M059J (cell line): ENCODE measurements around the gene RPP30. TPM values are rescaled to one million over a fixed set of nuclear protein-coding genes. Genes with fewer than 3 reads are reported as not detected.

ENCODE experiments used
- DNase-seq: peaks from one replicate; pipeline ENCODE4 v3.0.0-alpha.2; 2012; ENCODE audit warnings: low read depth
- total RNA-seq: library from RNA; depleted of rRNA; stranded (reverse); fragments of >200 nt; shearing (Covaris generic); gene quantifications from 2 replicates; pipeline ENCODE4 v1.2.3, GENCODE V29; 2014

Gene RPP30
- total RNA-seq, 1 experiment from 2014 or later = 121 TPM

GRCh38 chr10:90916392-90917237, 44.8 kb downstream of the RPP30 start:
- no peak for DNase-seq

DNA sequence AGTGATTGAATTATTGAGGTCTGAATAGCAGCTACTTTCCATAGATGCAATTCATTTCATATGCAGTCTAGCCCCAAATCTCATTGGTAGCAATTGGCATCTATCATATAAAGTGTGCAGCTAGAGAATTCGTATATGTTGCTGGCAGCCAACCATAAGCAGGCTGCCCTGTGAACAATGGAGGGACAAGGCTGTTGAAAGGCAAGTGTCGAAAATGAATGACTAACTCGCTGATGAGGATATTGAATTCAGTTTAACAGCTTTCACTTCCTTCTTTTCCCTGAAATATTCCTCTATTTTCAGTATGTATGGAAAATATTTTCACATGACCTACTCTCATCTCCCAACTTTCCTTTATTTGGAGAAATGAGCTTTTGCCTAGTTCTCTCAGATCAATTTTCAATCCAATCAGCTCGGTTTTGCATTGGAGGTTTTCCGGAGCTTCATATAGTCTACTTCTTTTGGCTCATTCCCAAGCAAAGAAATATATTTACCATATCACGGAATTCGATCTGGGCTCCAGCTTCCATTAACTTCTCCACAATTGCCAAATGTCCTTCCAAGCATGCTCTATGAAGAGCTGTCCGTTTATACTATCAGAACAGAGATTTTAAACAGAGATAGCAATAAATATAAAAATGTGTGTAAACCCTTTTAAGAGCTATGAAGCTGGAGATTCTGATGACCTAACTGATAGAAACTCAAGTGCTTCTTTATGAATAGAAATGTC, 45.6 kb downstream of the RPP30 start:
- no peak for DNase-seq

- DNase-seq = no peak
Observed at GRCh38 chr10:90917968-90918318, 46.2 kb downstream of the RPP30 start.

DNA sequence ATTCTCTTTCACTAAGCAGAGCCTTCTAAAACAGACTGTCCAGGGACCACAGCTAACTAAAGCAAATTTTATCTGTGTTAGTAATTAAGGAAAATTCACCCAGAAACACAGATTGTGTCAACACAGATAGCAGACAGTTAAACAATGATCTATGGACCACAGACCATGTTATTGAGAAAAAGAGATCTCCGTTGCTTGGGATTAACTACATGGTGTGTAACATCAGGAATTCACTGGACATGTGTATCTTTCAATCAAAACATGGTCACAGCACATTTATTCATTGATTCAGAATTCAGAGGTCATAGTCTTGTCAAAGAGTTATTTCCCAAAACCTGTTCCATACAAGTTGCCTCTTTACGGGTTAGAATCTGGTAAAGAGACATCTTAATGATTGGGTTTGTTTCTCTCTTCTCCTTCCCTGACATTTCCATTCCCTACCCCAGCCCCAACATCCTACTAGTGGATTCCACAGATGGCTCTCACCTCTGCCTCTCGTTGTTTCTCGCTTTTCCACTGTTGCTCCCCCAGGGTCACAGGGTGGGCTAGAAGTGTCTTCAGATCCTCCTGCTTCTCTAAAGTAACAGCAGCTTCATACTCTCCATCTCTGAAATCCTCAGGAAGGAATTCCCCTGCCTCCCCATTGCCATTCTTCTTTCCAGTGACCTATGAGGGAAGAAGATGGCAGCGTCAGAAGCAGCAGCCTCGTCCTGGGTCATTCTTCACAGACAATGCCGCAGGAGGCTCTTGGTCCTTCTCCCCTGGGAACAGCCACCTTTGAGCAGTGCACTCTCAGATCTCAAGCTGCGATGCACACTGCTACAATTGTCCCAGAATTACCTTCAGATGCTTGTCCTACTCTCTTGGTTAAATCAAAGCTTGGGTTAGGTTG, 48.2 kb downstream of the RPP30 start:
- no peak for DNase-seq

GRCh38 chr10:90920986-90921666, 49.4 kb downstream of the RPP30 start, which contains the start of gene ANKRD1:
Gene ANKRD1 (minus strand): TSS chr10:90921087. CDS start chr10:90921027, 60 bp downstream.
- peak; percentile 98 for DNase-seq

DNA sequence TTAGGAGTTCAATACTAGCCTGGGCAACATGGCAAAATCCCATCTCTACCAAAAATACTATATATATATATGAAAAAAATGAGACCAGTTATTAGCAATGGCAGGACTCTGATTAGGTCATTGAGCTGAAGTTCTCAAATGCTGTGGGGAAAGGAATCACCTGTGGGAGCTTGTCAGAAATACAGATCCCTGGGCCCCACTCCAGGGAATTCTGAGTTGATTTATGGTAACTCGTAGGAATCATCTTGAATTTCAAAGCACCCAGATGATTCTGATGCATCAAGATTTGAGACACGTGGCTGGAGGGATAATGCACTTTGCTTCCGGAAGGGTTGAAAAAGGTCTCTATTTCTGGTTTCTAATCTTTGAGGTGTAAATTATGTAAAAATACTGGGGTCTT, 50.1 kb downstream of the RPP30 start:
- no peak for DNase-seq

- no peak for DNase-seq
Observed at GRCh38 chr10:90923111-90923731, 51.4 kb downstream of the RPP30 start.

DNA sequence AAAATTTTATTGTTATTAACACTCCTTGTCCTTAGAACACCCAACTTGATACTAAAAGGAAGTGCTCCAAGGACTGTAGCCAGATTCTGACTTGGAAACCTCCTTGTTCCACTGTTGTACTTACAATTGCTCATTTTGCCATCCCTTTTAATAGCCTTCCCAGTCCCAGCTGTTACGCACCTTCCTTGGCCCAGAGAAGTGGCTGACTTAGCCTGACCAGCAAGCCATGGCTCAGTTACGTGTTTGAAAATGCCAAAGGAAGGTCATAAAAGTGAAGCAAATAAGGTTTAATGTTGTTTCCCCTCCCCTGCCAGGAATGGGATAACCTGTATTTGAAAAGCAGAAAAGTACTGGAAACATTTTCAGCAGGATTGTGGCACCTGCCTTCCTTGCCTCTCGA, 52.8 kb downstream of the RPP30 start:
- no peak for DNase-seq

DNA sequence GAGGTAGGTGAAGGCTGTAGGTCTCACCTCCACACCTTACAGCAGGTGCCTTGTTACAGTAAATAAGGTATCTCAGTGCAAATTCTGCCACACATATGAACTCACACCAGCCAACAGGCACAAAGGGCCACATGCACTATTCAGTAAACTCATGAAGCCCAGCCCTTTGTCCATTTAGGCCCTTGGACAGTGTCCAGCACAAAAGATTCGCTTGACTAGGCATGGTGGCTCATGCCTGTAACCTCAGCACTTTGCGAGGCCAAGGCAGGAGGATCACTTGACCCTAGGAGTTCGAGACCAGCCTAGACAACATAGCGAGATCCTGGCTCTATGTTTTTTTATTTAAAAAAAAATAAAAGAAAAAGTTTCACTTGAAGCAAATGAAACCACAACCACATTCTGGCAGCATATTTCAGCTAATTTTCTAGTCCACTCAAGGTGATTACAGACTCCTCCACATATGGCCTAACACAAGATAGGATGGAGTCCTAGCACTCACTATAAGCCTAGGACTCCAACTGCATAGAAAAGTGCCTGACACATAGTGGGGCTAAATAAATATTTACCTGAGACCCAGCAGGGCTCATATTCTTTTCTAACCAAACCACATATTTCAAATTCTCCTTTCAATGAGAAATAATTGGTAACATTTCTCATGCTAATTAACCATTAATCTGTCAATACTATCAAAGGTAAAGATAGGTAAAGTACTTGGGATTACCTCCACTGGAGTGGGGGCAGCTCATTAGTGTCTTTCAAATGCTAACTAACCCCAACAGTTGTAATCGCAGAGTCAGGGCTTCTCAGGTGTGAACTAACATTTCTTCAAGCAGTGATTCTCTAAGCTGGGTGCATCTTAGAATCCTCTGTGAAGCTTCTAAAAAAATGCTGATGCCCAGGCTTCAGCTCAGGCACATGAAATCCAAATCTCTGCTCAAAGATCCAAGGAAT, 53.6 kb downstream of the RPP30 start:
- DNase-seq = no peak

GRCh38 chr10:90927293-90927692, 55.5 kb downstream of the RPP30 start:
- no peak for DNase-seq

GRCh38 chr10:90929179-90929578, 57.4 kb downstream of the RPP30 start:
- peak; percentile 55 for DNase-seq

- peak; percentile 93 for DNase-seq
Observed at GRCh38 chr10:90930070-90930837, 58.5 kb downstream of the RPP30 start.

DNA sequence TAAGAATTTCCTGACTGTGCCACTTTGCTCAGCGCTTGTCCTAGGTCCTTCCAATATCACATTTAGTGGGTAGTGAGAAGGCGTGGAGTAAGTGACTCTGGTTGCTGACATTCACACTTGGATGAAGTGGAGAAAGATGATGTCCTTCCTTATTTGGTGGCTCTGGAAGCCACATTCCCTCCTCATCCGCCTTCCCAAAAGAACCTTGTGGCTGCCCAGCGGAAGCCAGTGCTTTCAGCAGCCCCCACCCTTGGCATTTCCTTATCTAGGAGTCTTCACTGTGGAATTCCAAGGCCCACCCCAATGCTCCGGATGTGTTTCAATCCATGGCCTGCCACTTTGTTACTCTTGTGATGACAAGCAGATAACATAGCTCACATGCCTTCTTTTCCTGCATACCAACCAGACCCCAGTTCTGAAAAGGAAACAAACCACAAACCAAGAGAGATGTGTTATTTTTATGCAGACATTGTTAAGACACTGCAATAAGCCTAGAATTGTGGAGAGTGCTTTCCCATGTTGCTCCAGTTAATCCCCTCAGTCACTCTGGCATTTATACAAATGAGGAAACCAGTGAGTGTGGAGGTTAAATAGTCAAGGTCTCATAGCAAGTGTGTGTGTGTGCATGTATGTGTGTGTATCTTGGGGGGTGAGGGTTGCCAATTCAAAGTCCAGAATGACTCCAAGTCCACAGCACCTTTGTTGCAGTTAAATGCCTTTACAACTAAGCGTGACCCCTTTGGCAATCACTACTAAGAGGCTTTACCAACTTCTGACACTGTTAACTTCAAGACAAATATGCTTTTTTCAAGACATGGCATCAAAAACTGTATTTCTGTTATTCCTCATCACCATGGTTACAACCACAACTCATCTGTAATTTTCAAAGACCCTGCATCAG, 59.4 kb downstream of the RPP30 start:
- peak; percentile 97 for DNase-seq

DNA sequence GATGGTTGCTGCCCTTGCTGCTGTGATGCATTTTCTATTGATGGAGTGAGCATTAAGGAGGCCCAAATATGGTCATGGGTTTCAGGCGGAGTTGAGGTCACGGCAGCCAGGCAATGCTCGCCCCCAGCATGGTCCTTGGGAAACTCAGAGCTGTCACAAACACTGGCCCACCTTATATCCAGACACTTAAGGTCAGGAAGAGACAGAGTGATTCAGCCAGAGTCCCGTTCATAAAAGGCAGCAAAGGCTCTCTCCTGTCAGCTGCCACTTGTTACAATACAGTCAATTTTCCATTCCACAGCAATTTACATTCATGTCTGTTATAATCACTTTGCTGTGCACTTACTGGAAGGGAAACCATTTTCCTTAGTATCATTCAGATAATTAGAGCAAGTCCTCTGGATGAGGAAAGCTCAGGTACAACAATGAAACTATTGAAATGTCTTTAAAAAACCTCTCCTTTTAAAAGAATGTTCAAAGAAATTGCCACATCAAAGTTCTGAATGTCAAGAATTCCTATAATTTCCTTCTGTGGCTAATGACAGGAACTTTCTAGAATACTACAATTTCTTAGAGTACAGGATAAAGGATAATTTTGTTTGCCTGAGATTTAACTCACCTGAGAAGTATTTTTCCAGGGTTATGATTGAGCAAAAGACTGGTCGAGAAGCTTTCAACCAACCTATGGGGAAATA, 64.0 kb downstream of the RPP30 start:
- DNase-seq = peak; percentile 38

DNA sequence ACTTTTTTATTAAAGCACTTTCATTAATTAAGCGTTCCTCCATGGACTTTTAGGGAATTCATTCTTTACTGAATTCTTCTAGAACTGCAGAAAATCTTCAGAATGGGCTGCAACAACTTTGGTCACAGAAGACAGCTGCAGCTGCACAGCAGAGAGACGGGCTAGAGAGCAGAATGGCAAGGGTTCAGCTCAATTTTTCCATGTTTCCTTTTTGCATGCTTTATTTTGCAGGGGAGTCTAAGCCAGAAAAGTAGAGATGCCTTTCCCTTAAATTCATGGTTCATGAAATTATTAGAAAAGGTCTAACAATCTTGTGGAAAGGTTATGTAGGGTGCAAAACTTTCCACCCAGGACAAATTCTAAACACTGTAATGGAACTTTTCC, 64.5 kb downstream of the RPP30 start:
- no peak for DNase-seq

DNA sequence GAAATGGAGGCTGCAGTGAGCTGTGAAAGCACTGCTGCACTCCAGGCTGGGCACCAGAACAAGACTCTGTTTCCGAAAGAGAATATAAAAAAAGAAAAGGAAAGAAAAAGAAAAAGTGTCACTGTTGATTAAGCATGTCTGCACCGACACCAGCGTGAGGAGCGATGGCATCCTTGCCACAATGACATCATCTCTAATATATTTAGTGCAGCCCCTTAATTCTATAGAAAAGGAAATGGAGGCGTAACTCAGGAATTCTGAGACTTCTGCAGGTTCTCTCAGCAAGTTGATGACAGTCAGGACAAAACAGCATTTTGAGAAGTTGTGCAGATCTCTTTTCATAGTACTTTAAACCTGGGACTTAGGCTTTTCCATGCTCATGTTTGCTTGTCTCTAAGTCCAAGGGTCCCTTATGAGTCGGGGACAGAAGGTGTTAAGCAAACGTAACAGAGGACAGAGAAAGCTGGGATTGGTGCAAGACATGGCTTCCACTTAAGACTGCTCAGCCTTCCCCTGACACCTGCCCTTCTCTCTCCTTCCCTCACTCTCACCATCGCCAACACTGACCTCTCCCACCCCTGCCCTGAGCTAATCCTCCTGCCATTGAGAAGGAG, 66.0 kb downstream of the RPP30 start:
- no peak for DNase-seq

DNA sequence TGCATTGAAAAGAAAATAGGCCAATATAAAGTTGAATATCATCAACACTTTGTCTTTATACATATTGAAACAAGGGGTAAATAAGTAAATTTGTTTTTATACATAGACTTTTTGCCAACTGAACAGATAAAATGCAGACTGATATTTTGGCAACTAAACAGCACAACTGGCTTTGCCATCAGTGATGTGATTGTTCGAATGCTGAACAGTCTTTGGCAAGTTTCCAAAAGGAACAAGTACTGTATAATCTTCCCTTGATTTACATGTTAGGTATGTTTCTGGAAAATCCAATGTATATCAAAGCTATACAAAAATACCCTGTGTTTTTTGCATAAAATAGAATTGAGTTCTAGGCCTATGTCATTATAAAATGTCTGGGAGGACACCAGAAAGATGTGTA, 67.3 kb downstream of the RPP30 start:
- no peak for DNase-seq
